Fibroblast of skin of left quadriceps (primary cell): ENCODE measurements around the gene ZDHHC3.
A peak's percentile ranks its signal among the peaks of the same experiment; 100 is the strongest.

Experiments
- DNase-seq, 2 experiments: peaks; one replicate each; pipeline ENCODE4 v3.0.0-alpha.2; 2013; ENCODE audit warnings: low read depth in 2 of 2

Gene ZDHHC3

GRCh38 chr3:44976002-44976815 is at the start of gene ZDHHC3, which contains the start of gene EXOSC7:
Gene ZDHHC3, minus strand, starts transcription at chr3:44976174. Its CDS starts 16,738 bp downstream, at chr3:44959436.
Gene EXOSC7, plus strand, starts transcription at chr3:44976244. Its CDS starts 34 bp downstream, at chr3:44976278.
- peak; percentile 66 to 70 for DNase-seq

GRCh38 chr3:45024542-45025255 is 48.7 kb upstream of the ZDHHC3 start:
- no peak for DNase-seq

GRCh38 chr3:45023675-45024074 is 47.7 kb upstream of the ZDHHC3 start:
- no peak for DNase-seq

- DNase-seq, result no peak
These were observed 45.7 kb upstream of the ZDHHC3 start for GRCh38 chr3:45021524-45022297.

- no peak for DNase-seq
These were observed 44.6 kb upstream of the ZDHHC3 start for GRCh38 chr3:45020534-45020933.

- DNase-seq, result no peak
These were observed 41.8 kb upstream of the ZDHHC3 start for GRCh38 chr3:45017821-45018220.

- DNase-seq, result no peak
These were observed 40.9 kb upstream of the ZDHHC3 start for GRCh38 chr3:45016916-45017315.

GRCh38 chr3:45012577-45012976 is 36.6 kb upstream of the ZDHHC3 start:
- DNase-seq, result no peak

GRCh38 chr3:45011756-45012508 is 36.0 kb upstream of the ZDHHC3 start:
- DNase-seq, result peak; percentile 96

- DNase-seq, result peak; percentile 86 to 87
These were observed 34.9 kb upstream of the ZDHHC3 start for GRCh38 chr3:45010811-45011333.

GRCh38 chr3:45009868-45010267 is 33.9 kb upstream of the ZDHHC3 start:
- no peak for DNase-seq

- no peak for DNase-seq
These were observed 32.1 kb upstream of the ZDHHC3 start for GRCh38 chr3:45008117-45008516.

GRCh38 chr3:45007091-45007490 is 31.1 kb upstream of the ZDHHC3 start:
- DNase-seq, result no peak

GRCh38 chr3:45003859-45004258 is 27.9 kb upstream of the ZDHHC3 start:
- DNase-seq, result no peak

GRCh38 chr3:45003406-45003805 is 27.4 kb upstream of the ZDHHC3 start:
- DNase-seq, result no peak

GRCh38 chr3:45002720-45003119 is 26.7 kb upstream of the ZDHHC3 start:
- no peak for DNase-seq

GRCh38 chr3:45002139-45002660 is 26.2 kb upstream of the ZDHHC3 start:
- no peak for DNase-seq

- DNase-seq, result no peak
These were observed 25.8 kb upstream of the ZDHHC3 start for GRCh38 chr3:45001738-45002137.

- DNase-seq, result no peak
These were observed 24.8 kb upstream of the ZDHHC3 start for GRCh38 chr3:45000823-45001222.

- DNase-seq, result no peak
These were observed 23.8 kb upstream of the ZDHHC3 start for GRCh38 chr3:44999782-45000181.

- DNase-seq, result no peak
These were observed 20.6 kb upstream of the ZDHHC3 start for GRCh38 chr3:44996556-44996969.
